H9 (cell line): ENCODE data around the gene MRAS. TPM values are rescaled to one million over a fixed set of nuclear protein-coding genes. Genes with fewer than 3 reads are reported as not detected.

ENCODE experiments used
- DNase-seq: peaks from one replicate; pipeline ENCODE4 v3.0.0-alpha.2; 2017
- H2AFZ ChIP-seq: one replicate; pipeline ENCODE4 v1.6.1; 2013; ENCODE audit warnings: mild to moderate bottlenecking, low read length, control low read depth, moderate library complexity
- H2AK5ac ChIP-seq: 2 replicates; pipeline ENCODE4 v1.6.1; 2013; ENCODE audit warnings: low read length, control low read depth, mixed read lengths; ENCODE audit not compliant: insufficient read length
- H2BK120ac ChIP-seq: one replicate; pipeline ENCODE4 v1.6.1; 2013; ENCODE audit warnings: low read depth, mild to moderate bottlenecking, low read length, control low read depth, inconsistent platforms; ENCODE audit not compliant: poor library complexity, severe bottlenecking
- H2BK12ac ChIP-seq: 2 replicates; pipeline ENCODE4 v1.6.1; 2013; ENCODE audit warnings: low read length, control low read depth, mixed read lengths, low read depth; ENCODE audit not compliant: insufficient read length
- H2BK15ac ChIP-seq: 2 replicates; pipeline ENCODE4 v1.6.1; 2013; ENCODE audit warnings: low read depth, low read length, control low read depth
- H2BK20ac ChIP-seq: one replicate; pipeline ENCODE4 v1.6.1; 2013; ENCODE audit warnings: low read depth, mild to moderate bottlenecking, low read length, control low read depth, inconsistent platforms; ENCODE audit not compliant: poor library complexity, severe bottlenecking
- H2BK5ac ChIP-seq: 2 replicates; pipeline ENCODE4 v1.6.1; 2013; ENCODE audit warnings: low read length, control low read depth, mixed read lengths; ENCODE audit not compliant: insufficient read length
- H3K14ac ChIP-seq: 2 replicates; pipeline ENCODE4 v1.6.1; 2013; ENCODE audit warnings: low read length, control low read depth; ENCODE audit not compliant: insufficient read depth
- H3K18ac ChIP-seq: 2 replicates; pipeline ENCODE4 v1.6.1; 2013; ENCODE audit warnings: low read depth, mild to moderate bottlenecking, mixed read lengths, low read length, control low read depth; ENCODE audit not compliant: insufficient read length
- H3K23ac ChIP-seq: 2 replicates; pipeline ENCODE4 v1.6.1; 2013; ENCODE audit warnings: low read length, control low read depth, mixed read lengths, low read depth; ENCODE audit not compliant: insufficient read length
- H3K23me2 ChIP-seq: 2 replicates; pipeline ENCODE4 v1.6.1; 2013; ENCODE audit warnings: low read depth, mild to moderate bottlenecking, mixed read lengths, low read length, control low read depth; ENCODE audit not compliant: insufficient read length, poor library complexity, severe bottlenecking
- H3K27ac ChIP-seq: 2 replicates; pipeline ENCODE4 v1.5.1; 2013; ENCODE audit warnings: low read length, control low read depth, mixed read lengths, low read depth; ENCODE audit not compliant: insufficient read length
- H3K27me3 ChIP-seq: 2 replicates; pipeline ENCODE4 v1.6.1; 2013; ENCODE audit warnings: low read length, control low read depth, inconsistent platforms; ENCODE audit not compliant: insufficient read depth
- H3K4ac ChIP-seq: 2 replicates; pipeline ENCODE4 v1.6.1; 2013; ENCODE audit warnings: low read depth, mild to moderate bottlenecking, control low read depth, inconsistent platforms, low read length, moderate library complexity
- H3K4me1 ChIP-seq: 2 replicates; pipeline ENCODE4 v1.6.1; 2013; ENCODE audit warnings: low read length, control low read depth, inconsistent platforms; ENCODE audit not compliant: insufficient read depth
- H3K4me2 ChIP-seq: 2 replicates; pipeline ENCODE4 v1.6.1; 2013; ENCODE audit warnings: low read length, control low read depth, mixed read lengths; ENCODE audit not compliant: insufficient read length, insufficient read depth
- H3K56ac ChIP-seq: 2 replicates; pipeline ENCODE4 v1.6.1; 2013; ENCODE audit warnings: low read depth, mild to moderate bottlenecking, mixed read lengths, low read length, control low read depth; ENCODE audit not compliant: insufficient read length
- H3K79me1 ChIP-seq: 2 replicates; pipeline ENCODE4 v1.6.1; 2013; ENCODE audit warnings: low read depth, mild to moderate bottlenecking, moderate library complexity, low read length, control low read depth, inconsistent platforms; ENCODE audit not compliant: insufficient read depth, poor library complexity, severe bottlenecking
- H3K79me2 ChIP-seq: 2 replicates; pipeline ENCODE4 v1.6.1; 2013; ENCODE audit warnings: low read length, control low read depth, inconsistent platforms; ENCODE audit not compliant: insufficient read depth
- H3K9ac ChIP-seq: 2 replicates; pipeline ENCODE4 v1.6.1; 2013; ENCODE audit warnings: low read length, control low read depth, mixed read lengths; ENCODE audit not compliant: insufficient read length; ENCODE audit errors: extremely low read depth
- H3K9me3 ChIP-seq: one replicate; pipeline ENCODE4 v1.6.1; 2013; ENCODE audit warnings: low read depth, low read length, inconsistent platforms; ENCODE audit not compliant: control insufficient read depth
- H3T11ph ChIP-seq: one replicate; pipeline ENCODE4 v1.6.1; 2013; ENCODE audit warnings: mild to moderate bottlenecking, low read length, control low read depth, inconsistent platforms
- H4K20me1 ChIP-seq: one replicate; pipeline ENCODE4 v1.6.1; 2013; ENCODE audit not compliant: control insufficient read depth, insufficient read length, insufficient read depth
- H4K5ac ChIP-seq: 2 replicates; pipeline ENCODE4 v1.6.1; 2013; ENCODE audit warnings: low read depth, mild to moderate bottlenecking, mixed read lengths, low read length, control low read depth; ENCODE audit not compliant: insufficient read length
- H4K8ac ChIP-seq: replicated peaks from 2 replicates; pipeline ENCODE4 v1.6.1; 2013; ENCODE audit warnings: low read length, control low read depth, mixed read lengths, low read depth; ENCODE audit not compliant: insufficient read length
- H4K91ac ChIP-seq: 2 replicates; pipeline ENCODE4 v1.6.1; 2013; ENCODE audit warnings: low read depth, mild to moderate bottlenecking, moderate library complexity, mixed read lengths, low read length, control low read depth; ENCODE audit not compliant: insufficient read length
- H3K27ac Mint-ChIP-seq, 3 experiments: 2 replicates in 2 of 3; 3 replicates in 1 of 3; pipeline ENCODE4 v1.8.0; 2020 to 2021; ENCODE audit warnings: mixed read lengths in 3 of 3, mild to moderate bottlenecking in 1 of 3, moderate library complexity in 1 of 3
- H3K27me3 Mint-ChIP-seq: 2 replicates; pipeline ENCODE4 v1.8.0; 2021; ENCODE audit warnings: low read depth, mild to moderate bottlenecking, moderate library complexity, mixed read lengths
- H3K36me3 Mint-ChIP-seq, 3 experiments: 2 replicates in 2 of 3; 3 replicates in 1 of 3; pipeline ENCODE4 v1.8.0; 2020 to 2021; ENCODE audit warnings: low read depth in 3 of 3, mixed read lengths in 3 of 3; ENCODE audit not compliant: insufficient read depth in 1 of 3
- H3K4me1 Mint-ChIP-seq, 2 experiments: 2 replicates each; pipeline ENCODE4 v1.8.0; 2020; ENCODE audit warnings: mixed read lengths in 2 of 2
- H3K4me3 Mint-ChIP-seq, 2 experiments: 2 replicates in 1 of 2; 3 replicates in 1 of 2; pipeline ENCODE4 v1.8.0; 2020 to 2021; ENCODE audit warnings: mild to moderate bottlenecking in 2 of 2, mixed read lengths in 2 of 2, moderate library complexity in 1 of 2
- H3K9me3 Mint-ChIP-seq, 2 experiments: 2 replicates in 1 of 2; 3 replicates in 1 of 2; pipeline ENCODE4 v1.8.0; 2020; ENCODE audit warnings: mild to moderate bottlenecking in 2 of 2, mixed read lengths in 2 of 2, moderate library complexity in 1 of 2
- CTCF ChIP-seq: fragments of 200-600 bp; sonication (generic); conservative IDR thresholded peaks from 3 replicates; pipeline ENCODE4 v1.8.0; 2021; ENCODE audit warnings: antibody characterized with exemption, mild to moderate bottlenecking
- WGBS: extraction: QIAGEN DNeasy Blood & Tissue Kit; methylation state at CpG from one replicate; pipeline ENCODE4 v1.1.7; 2013; ENCODE audit warnings: missing lambda C conversion rate, low lambda C conversion rate, mixed read lengths; ENCODE audit not compliant: insufficient read length; ENCODE audit errors: extremely low coverage; 5-methylcytosine and 5-hydroxymethylcytosine counted together
- total RNA-seq: library from RNA; stranded (reverse); gene quantifications from 2 replicates; pipeline ENCODE4 v1.2.1, GENCODE V29; 2021

The MRAS gene
- total RNA-seq, 1 experiment from 2014 or later = 10.9 TPM

DNA sequence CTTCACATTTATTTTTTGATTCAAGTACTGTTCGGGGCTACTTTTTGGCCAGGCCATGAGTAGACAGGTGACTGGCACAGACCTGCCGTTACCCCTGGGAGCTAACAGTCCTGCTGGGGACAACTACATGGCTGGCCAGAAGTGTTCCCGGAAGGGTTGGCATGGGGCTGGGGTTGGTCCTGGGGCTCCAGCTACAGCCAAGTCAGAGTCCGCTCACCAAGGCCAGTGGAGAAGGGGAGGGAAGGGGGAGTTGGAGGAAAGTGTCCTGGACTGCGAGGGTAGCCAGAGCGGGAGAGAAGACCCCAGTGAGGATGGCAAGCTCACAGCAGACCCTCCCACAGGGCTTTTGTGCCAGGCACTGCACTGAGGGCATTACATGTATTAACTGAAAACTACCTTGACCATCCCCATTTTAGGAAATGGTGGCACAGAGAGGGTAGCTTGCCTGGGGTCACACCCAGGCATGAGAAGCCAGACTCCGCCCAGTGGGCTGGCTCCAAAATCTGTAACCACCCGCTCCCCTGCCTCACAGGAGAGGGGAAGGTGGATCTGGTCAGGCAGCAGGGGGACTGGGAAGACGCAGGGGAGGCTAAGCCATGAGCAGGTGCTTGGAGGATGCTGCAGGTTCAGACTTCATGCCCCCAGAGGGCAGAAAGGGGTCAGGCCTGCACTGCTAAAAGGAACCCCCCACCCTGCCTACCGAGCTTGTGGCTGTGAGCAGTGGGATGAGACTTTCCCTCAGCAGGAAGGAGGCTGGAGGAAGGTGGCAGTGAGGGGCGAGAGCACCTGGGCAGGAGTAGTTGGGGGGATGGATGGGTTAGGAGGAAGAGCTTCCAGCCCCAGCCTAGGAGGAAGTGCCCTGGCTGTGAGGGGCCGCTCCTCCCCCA, 47.7 kb downstream of the MRAS start:
- Histone ChIP-seq H2BK12ac (no peak overlapping the region), H3K56ac (no peak overlapping the region), H2BK5ac (no peak overlapping the region), H2AK5ac (no peak overlapping the region), H4K91ac (no peak overlapping the region), H3T11ph (no peak overlapping the region), H3K79me2 (no peaks in the 10 kb centered on the region), H3K79me1 (no peaks in the 10 kb centered on the region), H3K18ac (no peak overlapping the region), H4K20me1 (no peaks in the 10 kb centered on the region), H3K27ac (no peak overlapping the region), H3K23ac (no peak overlapping the region), H3K4me1 (no peaks in the 10 kb centered on the region; the same call in 1 of the 2 replicates), H3K27me3 (no peaks in the 10 kb centered on the region), H4K8ac (no peak overlapping the region), H3K4ac (no peak overlapping the region), H2BK15ac (no peak overlapping the region), H3K9ac (no peak overlapping the region), H2BK20ac (no peak overlapping the region), H4K5ac (no peak overlapping the region), H3K4me2 (no peak overlapping the region), H3K14ac (peak overlapping the region; percentile 17; the same call in 1 of the 2 replicates), H3K9me3 (no peaks in the 10 kb centered on the region), H2BK120ac (no peak overlapping the region), H3K23me2 (peaks cover 3% of the 10 kb centered on the region), H2AFZ (no peak overlapping the region)
- peaks cover 1% of the 10 kb centered on the region; the same call in 1 of the 2 replicates for H3K27me3 Mint-ChIP-seq
- no CpG with 5 or more reads among the region's 12 CpGs for WGBS
- H3K27ac Mint-ChIP-seq = peak overlapping the region in 2 of 3 experiments; percentile 40 to 51; a peak in 3 of 7 replicates
- H3K36me3 Mint-ChIP-seq = peaks cover 0 to 11% (median 3%) of the 10 kb centered on the region in 3 experiments; a peak in 3 of 7 replicates
- no peak overlapping the region for H3K4me3 Mint-ChIP-seq
- peak; percentile 29 for DNase-seq
- no peak for TF ChIP-seq CTCF
- H3K4me1 Mint-ChIP-seq = peaks cover 12 to 16% of the 10 kb centered on the region in 2 experiments
- H3K9me3 Mint-ChIP-seq = no peaks in the 10 kb centered on the region
